Adrenal gland (tissue), 5 donors: ENCODE results near the gene SUN1.

Source experiments
- CTCF ChIP-seq, 6 experiments: fragments of 450-650 bp in 4 of 6; fragments of 200-600 bp in 2 of 6; sonication (generic) in 1 of 6; IDR thresholded peaks; 1 replicate in 5 of 6; 2 replicates in 1 of 6; pipeline versions ENCODE4 v1.5.1 to v1.8.0; 2016 to 2021; ENCODE audit warnings: antibody characterized with exemption in 6 of 6, mild to moderate bottlenecking in 2 of 6, moderate library complexity in 1 of 6
- POLR2A ChIP-seq, 2 donors: fragments of 450-650 bp; IDR thresholded peaks; one replicate each; pipeline ENCODE4 v1.6.1; 2017; ENCODE audit warnings: antibody characterized with exemption in 2 of 2, mild to moderate bottlenecking in 2 of 2, moderate library complexity in 1 of 2
- donor health status: DM: no; HTN: no; CAD: no.

DNA sequence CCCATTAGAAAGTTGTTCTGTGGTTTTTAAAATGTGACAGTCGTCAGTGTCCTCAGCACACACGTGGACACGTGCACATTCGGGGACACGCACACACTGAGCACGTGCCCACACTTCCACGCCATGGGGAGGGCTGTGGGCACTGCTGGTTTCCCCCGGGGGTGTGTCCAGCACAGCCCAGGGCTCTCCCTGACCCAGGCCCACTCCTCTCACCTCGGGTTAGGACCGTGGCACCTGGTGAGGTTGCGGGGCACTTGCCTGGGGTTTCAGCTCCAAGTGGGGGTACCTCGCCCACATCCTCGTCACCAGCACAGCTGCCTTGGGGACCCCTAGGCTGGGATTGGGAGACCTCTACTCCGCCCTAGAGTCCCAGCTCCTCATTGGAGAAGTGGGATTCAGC is 64.8 kb downstream of the SUN1 start:
- no peak for TF ChIP-seq POLR2A (IDR thresholded peaks at IDR 0.05)
- TF ChIP-seq CTCF (IDR thresholded peaks at IDR 0.05) = no peak
